ENCODE measurements around the gene NTM.

- TF ChIP-seq CTCF (IDR thresholded peaks at IDR 0.05) = no peak
- no peak for TF ChIP-seq POLR2A (IDR thresholded peaks at IDR 0.05)
Measured at GRCh38 chr11:131658414-131658813, 288.0 kb downstream of the NTM start.

Measured in adrenal gland (tissue), 5 donors.